RPMI8226 (cell line): Measurements from ENCODE around the gene NRAS.
A peak's percentile ranks its signal among the peaks of the same experiment; 100 is the strongest.
"Not testable (repeated sequence)": the region's sequence is repeated elsewhere in the genome, so short reads cannot be mapped to it uniquely, and the experiment has no call there.

ENCODE experiments used
- DNase-seq: peaks from one replicate; pipeline ENCODE4 v3.0.0-alpha.2; 2015

The NRAS gene

DNA sequence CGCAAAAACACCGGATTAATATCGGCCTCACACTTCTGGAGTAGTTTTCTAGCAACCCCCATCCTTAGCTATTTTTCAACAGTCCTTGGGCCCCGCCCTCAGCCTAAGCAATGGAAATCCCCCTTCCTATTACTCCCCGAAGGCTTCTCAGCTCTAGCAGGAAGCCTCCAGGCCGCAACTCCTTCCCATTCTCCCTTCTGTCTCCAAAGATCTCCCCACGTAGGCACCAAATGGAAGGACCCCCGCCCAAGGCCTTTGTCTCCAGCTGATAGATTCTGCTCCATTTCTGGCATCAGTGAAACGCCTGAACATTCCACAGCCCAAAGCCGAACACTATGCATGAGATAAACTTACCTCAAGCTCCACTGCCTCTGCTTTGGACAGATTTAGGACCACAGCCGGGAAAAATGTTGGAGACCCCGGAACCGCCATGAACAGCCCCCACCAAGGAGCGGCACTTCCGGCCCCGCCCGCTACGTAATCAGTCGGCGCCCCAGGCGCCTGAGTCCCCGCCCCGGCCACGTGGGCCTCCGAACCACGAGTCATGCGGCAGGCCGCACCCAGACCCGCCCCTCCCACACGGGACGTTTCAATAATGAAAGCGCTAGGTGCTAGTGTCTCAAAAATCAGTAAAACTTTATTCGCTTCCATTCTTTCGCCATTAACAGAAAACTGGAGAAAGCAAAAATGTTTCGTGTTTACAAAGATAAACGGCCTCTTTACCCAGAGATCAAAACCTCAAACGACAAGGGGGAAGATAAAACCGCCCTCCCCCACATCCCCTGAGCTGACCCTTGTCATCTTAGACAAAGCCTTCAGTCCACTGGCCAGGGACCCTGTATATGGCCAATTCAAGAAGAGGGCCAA lies at the start of gene NRAS:
NRAS (minus strand) TSS at position 468 of the 867 bp plus-strand sequence. CDS start 611 bp downstream, outside the sequence.
- DNase-seq: peak; percentile 93

DNA sequence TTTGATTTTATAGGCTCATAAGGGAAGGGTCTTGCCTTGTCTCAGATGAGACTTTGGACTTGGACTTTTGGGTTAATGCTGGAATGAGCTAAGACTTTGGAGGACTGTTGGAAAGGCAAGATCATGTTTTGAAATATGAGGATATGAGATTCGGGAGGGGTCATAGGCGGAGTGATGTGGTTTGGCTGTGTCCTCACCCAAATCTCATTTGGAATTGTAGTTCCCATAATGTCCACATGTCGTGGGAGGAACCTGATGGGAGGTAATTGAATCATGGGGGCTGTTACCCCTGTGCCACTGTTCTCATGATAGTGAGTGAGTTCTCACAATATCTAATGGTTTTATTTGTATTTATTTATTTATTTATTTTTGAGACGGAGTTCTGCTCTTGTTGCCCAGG lies 48.1 kb upstream of the NRAS start:
- no peak for DNase-seq

DNA sequence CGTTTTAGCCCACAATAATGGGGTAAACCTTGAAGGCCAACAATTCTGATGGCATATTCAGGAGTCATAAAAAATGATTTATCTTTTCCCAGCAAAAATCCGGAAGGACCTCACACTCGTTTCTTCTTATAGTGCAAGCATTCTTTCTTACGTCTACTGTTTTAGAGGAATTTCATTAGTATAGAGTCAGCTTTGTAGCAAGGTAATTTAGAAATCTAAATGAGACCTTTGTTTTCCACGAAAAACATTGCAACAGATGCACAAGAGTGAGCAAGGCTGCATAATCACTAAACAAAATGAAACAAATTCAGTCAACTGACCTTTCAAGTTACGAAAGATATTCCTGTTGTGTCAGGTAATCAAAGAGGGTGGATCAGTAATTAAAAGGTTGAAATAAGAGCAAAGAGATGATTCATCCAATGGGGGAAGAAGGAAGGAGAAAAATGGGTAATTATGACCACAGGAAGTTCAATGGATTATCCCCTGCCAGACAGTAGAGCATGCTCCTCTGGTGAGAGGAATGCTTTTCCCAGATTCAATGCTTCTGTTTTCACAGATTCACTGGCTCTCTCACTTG lies 41.8 kb upstream of the NRAS start:
- no peak for DNase-seq

DNA sequence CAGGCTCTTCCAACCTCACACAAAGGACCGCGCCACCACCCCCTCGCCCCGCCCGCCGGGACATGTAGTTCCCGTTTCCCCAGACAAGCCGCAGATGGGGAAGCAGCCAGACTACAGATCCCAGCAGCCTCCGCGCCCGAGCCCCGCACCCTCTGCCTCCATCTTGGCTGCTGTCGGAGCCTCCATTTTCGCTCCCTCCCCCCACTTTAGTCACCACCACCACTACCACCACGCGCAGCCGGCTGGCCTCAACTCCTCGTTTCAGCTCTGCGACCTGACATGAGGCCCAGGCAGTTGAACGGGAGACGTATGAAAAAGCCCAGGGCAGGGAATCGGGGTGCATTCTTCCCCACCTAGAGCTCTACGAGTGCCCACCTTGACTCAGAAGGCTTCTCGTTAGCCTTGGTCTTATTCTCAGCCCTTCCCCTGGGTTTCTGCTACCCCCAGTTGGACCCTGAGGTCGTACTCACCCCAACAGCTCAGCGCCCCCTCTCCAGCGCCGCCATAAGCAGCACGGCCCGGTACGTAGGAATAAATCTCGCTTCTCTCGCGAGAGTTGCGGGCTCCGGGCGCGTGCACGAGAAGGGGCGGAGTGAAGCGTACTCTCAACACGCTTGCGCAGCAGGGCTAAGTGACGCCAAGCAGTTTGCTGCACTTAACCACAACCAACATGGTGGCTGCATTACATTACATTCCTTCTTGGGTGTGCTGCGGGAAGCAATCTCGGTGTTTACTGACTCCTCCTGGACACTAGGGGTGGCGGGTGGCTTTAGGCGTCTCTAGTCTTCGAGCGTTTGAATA lies 41.1 kb upstream of the NRAS start, which contains the start of gene CSDE1:
CSDE1 (minus strand) TSS at position 530 of the 801 bp plus-strand sequence. CDS start 18,094 bp downstream, outside the sequence.
- DNase-seq: peak; percentile 97

DNA sequence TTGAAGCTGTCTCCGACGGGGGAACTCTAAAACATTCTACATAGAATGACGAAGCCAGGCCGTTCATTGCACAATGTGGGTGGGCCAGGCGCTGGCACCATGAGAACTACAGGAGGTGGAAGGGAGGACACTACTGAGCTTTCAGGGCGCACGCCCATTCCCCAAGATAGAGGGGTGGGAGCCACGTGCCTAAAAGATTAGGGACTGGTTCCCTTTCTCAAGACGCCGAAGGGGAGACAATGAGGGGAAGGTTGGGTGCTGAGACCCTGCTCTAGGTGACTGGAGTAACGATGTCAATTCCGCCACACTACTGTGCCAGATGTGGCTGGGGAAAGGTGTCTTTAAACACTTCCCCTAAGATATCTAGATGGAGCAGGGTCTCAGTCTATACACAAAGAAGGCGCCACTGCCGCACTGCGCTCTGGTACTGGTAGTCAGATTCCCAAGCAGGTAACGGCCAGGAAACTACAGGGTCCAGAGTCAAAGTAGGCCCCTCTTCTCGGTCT lies 40.4 kb upstream of the NRAS start:
- no peak for DNase-seq

DNA sequence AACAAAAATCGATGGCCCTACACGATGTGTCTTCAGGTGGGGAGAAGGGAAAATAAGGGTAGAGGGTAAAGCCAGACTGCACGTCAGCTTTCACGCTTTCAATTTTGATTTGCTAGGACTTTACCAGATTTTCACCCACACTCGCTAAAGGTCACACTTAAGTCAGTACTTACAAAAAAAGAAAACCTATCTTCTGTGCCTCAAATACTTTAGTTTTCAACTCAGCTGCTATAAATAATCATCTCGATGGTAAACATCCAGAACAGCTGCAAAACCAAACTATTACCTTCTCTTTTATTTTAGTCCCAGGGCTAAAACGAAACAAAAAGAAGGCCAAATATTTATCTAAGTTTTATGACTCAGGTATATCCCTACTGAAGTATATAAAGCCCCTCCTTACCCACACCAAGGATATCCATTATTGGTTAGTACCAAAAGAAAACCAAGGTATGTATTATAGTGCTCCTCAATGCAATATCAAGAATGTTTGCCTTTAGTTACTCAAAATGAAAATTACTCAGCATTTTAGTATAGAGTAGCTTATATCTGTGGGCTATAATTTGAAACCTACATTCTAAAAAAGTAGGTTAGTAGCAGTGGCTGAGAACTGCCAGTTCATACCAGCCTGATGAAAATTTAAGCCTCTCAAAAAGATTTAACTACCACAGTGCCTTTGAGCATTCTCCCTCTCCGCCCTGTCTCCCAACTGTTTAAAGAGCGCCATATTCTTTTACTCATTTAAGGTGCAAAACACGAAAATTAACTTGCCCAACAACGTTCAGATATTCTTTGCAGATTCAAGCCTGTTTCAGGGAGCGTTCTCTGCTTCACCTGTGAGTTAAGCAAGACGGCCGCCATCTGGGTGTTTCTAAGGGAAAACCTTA lies 39.7 kb upstream of the NRAS start:
- DNase-seq: peak; percentile 30

DNA sequence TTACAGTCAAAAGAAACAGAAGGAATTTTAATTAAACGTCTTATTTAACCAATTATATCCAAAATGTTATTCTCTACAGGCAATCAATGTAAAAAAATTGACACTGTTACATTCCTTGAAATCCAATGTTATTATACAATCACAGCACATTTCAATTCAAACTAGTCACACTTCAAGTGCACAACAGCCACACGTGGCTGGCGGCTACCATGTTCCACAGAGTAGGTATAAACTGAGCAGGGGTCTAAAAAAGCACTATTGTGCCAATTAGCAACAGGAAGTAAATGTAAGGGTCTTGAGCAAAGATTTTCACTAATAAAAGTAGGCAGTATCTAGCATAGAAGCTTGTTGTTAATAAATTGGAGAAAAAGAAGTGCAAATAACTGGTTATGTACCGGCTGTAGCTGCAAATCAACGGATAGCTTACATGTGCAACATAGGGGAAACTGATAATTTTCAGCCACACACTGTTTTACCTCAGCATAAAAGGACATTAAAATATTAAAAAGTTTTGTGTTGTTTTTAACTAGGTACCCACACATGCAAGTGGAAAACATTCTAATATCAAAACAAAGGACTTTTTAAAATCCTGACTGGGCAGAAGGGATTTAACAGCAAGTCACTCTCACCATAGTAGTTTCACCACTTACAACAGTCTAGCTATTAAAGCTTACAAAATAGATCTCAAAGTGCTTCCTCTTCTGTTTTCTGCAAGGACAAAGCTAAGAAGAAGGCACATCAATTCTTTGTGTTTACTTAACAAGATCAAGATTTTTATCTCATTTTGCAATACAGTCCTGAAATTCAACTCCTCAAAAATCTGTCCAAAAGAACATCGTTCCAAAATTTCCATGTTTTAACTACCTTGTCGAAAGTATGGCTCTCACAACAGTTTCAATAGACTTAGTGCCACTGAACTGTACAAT lies 38.7 kb upstream of the NRAS start:
- no peak for DNase-seq

DNA sequence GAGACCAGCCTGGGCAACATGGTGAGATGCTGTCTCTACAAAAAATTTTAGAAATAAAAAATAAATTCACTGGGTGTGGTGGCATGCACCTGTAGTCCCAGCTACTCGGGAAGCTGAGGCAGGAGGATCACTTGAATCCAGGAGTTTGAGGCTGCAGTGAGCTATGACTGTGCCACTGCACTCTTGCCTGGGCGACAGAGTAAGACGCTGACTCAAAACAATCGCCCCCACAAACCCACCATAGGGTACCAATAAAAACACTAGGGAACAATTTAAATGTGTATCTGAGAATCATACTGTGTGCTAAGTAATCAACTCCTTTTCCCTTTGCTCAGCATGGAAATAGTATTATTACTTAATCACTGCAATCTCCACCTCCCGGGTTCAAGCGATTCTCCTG lies 37.1 kb upstream of the NRAS start:
- DNase-seq: not testable (repeated sequence)

DNA sequence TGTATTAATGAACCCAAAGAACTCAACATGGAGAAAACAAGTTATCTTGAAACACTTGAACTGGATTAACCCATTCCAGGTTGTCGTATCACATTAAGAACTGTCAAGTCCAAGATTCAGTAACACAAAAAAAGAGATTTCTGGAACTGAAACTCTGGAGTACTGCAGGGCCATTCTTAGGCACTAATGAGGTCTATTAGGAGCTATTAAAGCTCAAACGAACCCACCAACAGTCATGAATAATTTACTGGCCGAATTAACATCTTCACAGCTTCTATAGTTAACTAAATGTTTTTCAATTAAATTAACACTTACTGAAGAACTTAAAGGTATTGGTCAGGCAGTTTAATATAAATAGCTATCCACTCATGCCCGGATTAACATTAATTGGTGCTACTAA lies 36.6 kb upstream of the NRAS start:
- no peak for DNase-seq

DNA sequence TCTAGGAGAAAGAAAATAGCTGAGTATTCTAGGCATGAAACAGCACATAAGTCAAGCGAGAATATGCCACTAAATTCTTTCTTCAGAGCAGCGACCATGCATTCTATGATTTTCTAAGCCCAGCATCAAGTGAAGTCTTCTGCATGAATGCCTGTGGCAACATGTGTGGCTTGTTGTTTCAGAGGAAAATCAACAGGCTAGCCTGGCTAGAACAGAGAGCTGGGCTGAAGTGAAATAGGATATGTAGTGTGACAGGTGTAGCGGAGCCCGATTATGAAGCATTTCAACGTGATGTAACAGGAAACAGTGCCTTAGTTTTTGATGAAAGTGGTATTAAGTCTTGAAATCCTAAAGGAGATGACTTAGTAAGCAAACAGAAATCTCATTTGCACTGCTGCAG lies 34.2 kb upstream of the NRAS start:
- DNase-seq: no peak

DNA sequence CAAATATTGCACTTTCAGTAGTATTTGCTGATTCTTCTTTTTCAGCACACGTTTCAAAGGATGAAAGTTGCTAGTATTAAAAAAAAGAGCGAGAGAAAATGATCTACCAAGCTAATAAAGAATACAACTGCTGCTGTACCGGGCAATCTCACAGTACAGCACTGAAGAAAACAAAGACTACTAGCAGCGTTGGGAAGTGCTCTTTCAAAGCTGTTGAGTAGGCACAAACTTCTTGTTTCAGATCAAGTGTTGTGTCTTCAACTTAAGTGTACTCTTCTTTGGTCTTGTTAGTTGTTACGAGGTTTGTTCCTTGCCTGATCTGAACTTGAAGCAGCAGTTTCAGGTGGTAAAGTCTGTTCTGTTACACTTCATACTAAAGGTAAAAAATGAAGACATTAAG lies 33.3 kb upstream of the NRAS start:
- DNase-seq: no peak

DNA sequence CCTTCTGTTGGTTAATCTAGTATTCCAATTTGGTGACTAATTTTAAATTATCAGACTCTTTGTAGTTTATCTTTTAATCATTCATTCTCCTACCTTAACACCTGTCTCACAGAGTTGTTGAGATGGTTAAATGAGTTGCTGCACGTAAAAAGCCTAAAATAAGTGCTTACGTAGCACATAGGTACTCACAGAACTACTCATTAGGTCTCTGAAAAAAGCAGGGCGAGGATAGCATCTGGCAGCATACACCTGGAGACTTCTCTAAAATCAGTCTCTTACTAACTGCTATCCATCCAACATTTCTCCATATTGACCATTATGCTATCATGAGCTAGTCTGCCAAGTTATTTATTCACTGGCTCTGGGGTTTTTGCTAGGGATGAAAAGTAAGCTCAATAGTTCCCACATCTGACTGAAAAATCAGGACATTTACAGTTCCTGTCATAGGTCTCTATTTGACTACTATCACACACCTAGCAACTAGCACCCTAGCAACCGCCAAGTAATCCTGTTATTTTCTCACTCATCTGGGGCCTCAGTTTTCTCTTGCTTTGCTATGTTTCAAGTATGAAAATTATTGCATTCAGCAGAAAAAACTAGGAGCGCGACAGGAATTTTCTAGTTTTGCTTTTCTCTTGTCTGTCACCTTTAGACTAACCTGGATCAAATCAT lies 30.0 kb upstream of the NRAS start:
- no peak for DNase-seq

DNA sequence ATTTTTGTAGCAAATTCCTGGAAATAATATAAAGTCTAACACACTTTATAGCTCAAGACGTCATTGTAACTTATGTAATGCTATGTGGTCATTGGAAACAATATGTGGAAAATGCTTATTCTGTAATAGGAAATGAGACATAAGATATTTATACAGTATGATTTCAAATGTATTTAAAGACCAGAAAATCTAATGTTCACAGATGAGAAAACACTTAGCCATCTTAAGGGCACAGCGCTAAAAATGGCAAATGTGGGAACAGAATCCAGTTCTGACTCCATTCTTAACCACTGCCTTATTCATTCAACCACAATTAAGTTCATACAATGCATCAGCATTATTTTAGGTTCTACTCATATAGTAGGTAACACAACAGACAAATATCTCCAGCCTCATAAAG lies 28.7 kb upstream of the NRAS start:
- no peak for DNase-seq

DNA sequence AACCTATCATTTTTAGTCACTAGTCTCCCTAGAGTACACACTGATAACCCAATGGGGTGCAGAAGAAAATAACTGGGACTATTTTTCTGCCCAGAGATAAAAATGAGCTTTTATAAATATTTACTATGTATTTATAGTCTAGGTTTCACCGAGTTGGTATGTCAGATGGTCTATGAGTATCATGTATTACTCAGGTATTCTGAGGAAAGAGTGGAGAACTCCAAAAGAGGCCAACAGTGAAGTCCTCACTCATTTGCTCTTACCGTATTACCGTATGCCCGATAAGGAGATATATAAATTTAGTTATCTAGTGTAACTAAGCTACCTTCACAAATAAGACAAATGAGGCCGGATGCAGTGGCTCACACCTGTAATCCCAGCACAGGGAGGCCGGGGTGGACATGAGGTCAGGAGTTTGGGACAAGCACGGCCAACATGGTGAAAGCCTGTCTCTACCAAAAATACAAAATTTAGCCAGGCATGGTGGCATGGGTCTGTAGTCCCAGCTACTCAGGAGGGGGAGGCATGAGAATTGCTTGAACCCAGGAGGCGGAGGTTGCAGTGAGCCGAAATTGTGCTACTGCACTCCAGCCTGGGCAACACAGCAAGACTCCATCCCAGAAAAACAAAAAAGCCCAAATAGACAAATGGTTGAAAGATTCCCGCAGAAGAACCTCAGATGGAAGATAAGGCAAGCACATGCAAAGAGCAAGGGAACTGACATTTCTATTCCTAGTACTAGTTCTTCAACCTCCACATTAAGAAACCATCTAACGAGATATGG lies 25.6 kb upstream of the NRAS start:
- no peak for DNase-seq

DNA sequence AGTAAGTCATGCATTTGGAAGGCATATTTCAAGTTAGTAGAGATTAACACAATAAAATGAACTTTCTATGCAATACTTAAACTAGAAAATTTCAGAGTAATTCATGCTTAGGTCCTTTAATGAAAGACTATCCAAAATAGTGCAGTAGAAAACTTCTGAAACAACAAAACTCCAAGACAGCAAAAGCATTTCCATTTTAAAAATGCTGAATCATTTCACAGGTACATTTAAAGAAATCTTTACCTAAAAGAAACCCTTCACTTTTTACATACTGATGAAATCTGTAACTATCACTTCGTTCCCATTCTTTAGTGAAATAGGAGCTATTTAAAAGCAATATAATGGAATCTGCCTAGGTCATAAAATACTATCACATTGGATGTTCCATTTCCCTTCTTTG lies 23.8 kb upstream of the NRAS start:
- DNase-seq: no peak

DNA sequence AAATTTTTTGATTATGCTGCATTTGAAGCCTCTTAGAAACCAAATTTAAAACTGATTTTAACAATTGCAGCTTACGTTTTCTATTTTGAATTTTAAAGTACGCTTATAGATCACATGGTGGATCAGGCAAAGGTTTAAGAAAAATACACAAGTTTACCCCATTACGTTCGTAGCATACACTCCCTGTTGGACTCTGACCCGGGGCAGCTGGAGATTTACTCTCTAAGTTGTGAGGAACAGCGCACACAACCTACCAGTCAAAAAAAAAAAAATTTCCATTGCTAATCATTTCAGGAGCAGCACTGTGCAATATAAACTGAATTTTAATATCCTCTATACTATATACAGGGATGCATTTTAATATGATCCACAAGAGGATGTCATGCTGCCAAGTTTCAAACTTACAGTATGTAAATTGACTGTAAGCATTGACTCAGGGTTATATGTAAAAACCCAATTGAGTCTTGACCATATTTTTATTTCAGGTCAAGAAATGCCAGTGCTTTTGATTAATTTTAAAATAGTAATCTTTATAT lies 20.8 kb upstream of the NRAS start:
- DNase-seq: no peak

DNA sequence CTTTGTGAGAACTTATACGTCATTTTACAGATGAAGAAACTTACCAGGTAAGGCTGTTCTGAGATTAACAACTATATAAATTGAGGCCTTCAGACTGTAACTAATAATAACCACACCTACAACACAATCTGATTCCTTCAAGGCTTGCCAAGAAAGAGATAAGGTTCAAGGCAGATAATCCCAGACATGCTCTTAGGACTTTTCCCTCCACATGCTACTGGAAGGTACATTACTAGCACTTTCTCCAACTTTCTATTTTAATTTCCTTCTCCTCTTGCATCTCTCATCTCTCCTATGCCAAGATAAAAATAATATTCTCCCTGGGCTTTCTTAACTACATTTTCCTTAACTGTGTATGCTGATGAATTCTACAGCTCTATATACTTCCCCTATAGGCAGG lies 18.9 kb upstream of the NRAS start:
- DNase-seq: no peak

DNA sequence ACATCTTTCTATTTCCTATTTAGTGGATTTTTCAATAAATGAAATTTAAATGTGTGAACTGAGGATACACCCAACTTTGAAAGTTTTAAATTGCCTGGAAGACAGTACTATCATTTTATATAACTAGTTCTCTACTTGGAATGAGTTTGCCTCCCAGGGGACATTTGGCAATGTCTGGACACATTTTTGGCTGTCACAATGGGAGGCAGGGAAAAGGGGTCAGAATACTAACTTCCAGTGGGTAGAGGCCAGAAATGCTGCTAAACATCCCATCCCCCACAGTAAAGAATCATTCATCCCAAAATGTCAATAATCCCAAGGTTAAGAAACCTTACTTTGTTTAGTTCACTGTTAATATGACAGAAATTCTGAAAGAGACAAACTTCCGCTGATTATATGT lies 13.2 kb upstream of the NRAS start:
- DNase-seq: no peak

DNA sequence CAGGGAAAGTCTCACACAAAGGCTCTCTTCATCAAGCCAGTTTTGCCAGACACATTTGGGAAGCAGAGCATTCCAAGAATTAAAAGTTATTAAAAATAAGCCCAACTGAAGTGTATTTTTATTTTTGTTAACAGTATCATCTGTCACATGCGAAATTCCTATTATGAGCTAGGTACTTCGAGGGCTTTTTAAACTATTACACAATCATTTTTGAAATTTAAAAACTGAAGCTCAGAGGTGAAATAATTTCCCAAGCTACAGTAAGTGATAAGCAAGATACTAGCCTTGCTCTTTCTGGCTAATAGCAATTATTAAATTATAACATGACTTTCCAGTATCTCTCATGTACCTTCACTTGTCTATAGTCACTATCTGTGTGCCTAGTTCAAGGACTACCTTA lies 12.0 kb upstream of the NRAS start:
- no peak for DNase-seq

DNA sequence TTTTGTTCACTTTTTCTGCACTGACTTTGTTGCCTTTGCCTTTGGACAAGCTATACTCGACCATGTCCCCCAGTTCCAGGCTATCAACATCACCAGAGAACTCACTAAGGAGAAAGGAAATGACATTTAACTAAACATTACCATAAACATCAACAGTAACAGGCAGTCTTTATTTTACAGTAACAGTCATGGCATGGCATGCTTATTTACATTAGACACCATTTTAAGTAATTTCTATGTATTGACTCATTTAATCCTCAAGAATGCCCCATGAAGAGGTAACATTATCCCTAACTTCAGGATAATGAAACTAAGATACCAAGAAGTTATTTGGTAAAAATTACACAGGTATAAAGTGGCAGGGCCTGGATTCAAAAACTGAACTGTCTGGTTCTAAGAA lies 8.7 kb upstream of the NRAS start:
- DNase-seq: no peak
